ENCODE results near the gene SPECC1.

SPECC1 gene

GRCh38 chr17:20142268-20142667, 133.1 kb downstream of the SPECC1 start:
- no peaks in the 10 kb centered on the region for H3K9me3 ChIP-seq
- H3K27me3 ChIP-seq: no peaks in the 10 kb centered on the region
- no peak overlapping the region for H3K27ac ChIP-seq
- no peak for TF ChIP-seq CTCF (IDR thresholded peaks at IDR 0.05)
- H3K4me3 ChIP-seq (ENCODE audit: low read depth in 1 of 2, low read length in 1 of 2): no peak overlapping the region
- no peaks in the 10 kb centered on the region for H3K36me3 ChIP-seq
- H3K4me1 ChIP-seq (ENCODE audit: control insufficient read depth in 1 of 2, insufficient read depth in 1 of 2, low read depth in 1 of 2, low read length in 1 of 2): no peaks in the 10 kb centered on the region

- Histone ChIP-seq H3K4me3 (ENCODE audit: low read depth in 1 of 2, low read length in 1 of 2) (no peak overlapping the region), H3K9me3 (no peaks in the 10 kb centered on the region), H3K27me3 (no peaks in the 10 kb centered on the region), H3K4me1 (ENCODE audit: control insufficient read depth in 1 of 2, insufficient read depth in 1 of 2, low read depth in 1 of 2, low read length in 1 of 2) (no peaks in the 10 kb centered on the region), H3K27ac (no peak overlapping the region), H3K36me3 (no peaks in the 10 kb centered on the region)
- no peak for TF ChIP-seq CTCF (IDR thresholded peaks at IDR 0.05)
Observed at GRCh38 chr17:20143740-20144139, 134.6 kb downstream of the SPECC1 start.

- Histone ChIP-seq H3K27ac (no peak overlapping the region), H3K4me3 (ENCODE audit: low read depth in 1 of 2, low read length in 1 of 2) (no peak overlapping the region), H3K9me3 (no peaks in the 10 kb centered on the region), H3K36me3 (no peaks in the 10 kb centered on the region), H3K27me3 (no peaks in the 10 kb centered on the region), H3K4me1 (ENCODE audit: control insufficient read depth in 1 of 2, insufficient read depth in 1 of 2, low read depth in 1 of 2, low read length in 1 of 2) (no peaks in the 10 kb centered on the region)
- no peak for TF ChIP-seq CTCF (IDR thresholded peaks at IDR 0.05)
Observed at GRCh38 chr17:20145567-20145966, 136.4 kb downstream of the SPECC1 start.

- Histone ChIP-seq H3K4me3 (ENCODE audit: low read depth in 1 of 2, low read length in 1 of 2) (no peak overlapping the region), H3K4me1 (ENCODE audit: control insufficient read depth in 1 of 2, insufficient read depth in 1 of 2, low read depth in 1 of 2, low read length in 1 of 2) (no peaks in the 10 kb centered on the region), H3K36me3 (no peaks in the 10 kb centered on the region), H3K9me3 (no peaks in the 10 kb centered on the region), H3K27ac (no peak overlapping the region), H3K27me3 (no peaks in the 10 kb centered on the region)
- TF ChIP-seq CTCF (IDR thresholded peaks at IDR 0.05): no peak
Observed at GRCh38 chr17:20149251-20149650, 140.1 kb downstream of the SPECC1 start.

GRCh38 chr17:20151174-20151573, 142.0 kb downstream of the SPECC1 start:
- Histone ChIP-seq H3K36me3 (no peaks in the 10 kb centered on the region), H3K4me3 (ENCODE audit: low read depth in 1 of 2, low read length in 1 of 2) (no peak overlapping the region), H3K4me1 (ENCODE audit: control insufficient read depth in 1 of 2, insufficient read depth in 1 of 2, low read depth in 1 of 2, low read length in 1 of 2) (peaks cover 0 to 10% of the 10 kb centered on the region in 2 experiments), H3K9me3 (no peaks in the 10 kb centered on the region), H3K27me3 (peaks cover 17% of the 10 kb centered on the region), H3K27ac (no peak overlapping the region)
- no peak for TF ChIP-seq CTCF (IDR thresholded peaks at IDR 0.05)

GRCh38 chr17:20153231-20153630, 144.1 kb downstream of the SPECC1 start:
- peaks cover 38% of the 10 kb centered on the region for H3K27me3 ChIP-seq
- no peak overlapping the region for H3K27ac ChIP-seq
- no peak for TF ChIP-seq CTCF (IDR thresholded peaks at IDR 0.05)
- no peaks in the 10 kb centered on the region for H3K9me3 ChIP-seq
- H3K4me3 ChIP-seq (ENCODE audit: low read depth in 1 of 2, low read length in 1 of 2): no peak overlapping the region
- H3K36me3 ChIP-seq: no peaks in the 10 kb centered on the region
- H3K4me1 ChIP-seq (ENCODE audit: control insufficient read depth in 1 of 2, insufficient read depth in 1 of 2, low read depth in 1 of 2, low read length in 1 of 2): peaks cover 8 to 20% of the 10 kb centered on the region in 2 experiments
